ENCODE measurements around the gene CSN1S1.

Gene CSN1S1

GRCh38 chr4:69994782-69995181 is 63.9 kb downstream of the CSN1S1 start:
- no peak for DNase-seq

- no peak for DNase-seq
Measured at GRCh38 chr4:69995526-69996016, 64.7 kb downstream of the CSN1S1 start, which contains the start of gene STATH. STATH (plus strand) TSS chr4:69995966; CDS start chr4:69998438, 2,472 bp downstream.
